HepG2 (cell line): ENCODE measurements around the gene UPK1A. TPM values are rescaled to one million over a fixed set of nuclear protein-coding genes. Genes with fewer than 3 reads are reported as not detected.
A peak's percentile ranks its signal among the peaks of the same experiment; 100 is the strongest.

Experiments
- EHMT2 ChIP-seq: fragments of 200-600 bp; sonication (generic); IDR thresholded peaks from 2 replicates; pipeline ENCODE4 v1.7.0; 2017; ENCODE audit warnings: antibody characterized with exemption, low read depth, low read length, borderline replicate concordance
- ESRRA ChIP-seq: sonication (generic); formaldehyde crosslinking; IDR thresholded peaks from 2 replicates; pipeline ENCODE4 v1.5.1; 2020; ENCODE audit warnings: mild to moderate bottlenecking, low read depth, missing genetic modification reagents
- GPN1 ChIP-seq: sonication (generic); formaldehyde crosslinking; IDR thresholded peaks from 2 replicates; pipeline ENCODE4 v1.5.1; 2020; ENCODE audit warnings: missing genetic modification reagents, borderline replicate concordance
- HDAC6 ChIP-seq: fragments of 200-600 bp; sonication (generic); IDR thresholded peaks from 2 replicates; pipeline ENCODE4 v1.7.0; 2017; ENCODE audit warnings: mild to moderate bottlenecking, antibody characterized with exemption, low read length, low read depth
- HNRNPK ChIP-seq: fragments of 200-400 bp; formaldehyde crosslinking; IDR thresholded peaks from 2 replicates; pipeline ENCODE4 v1.6.1; 2018; ENCODE audit warnings: low read length, low read depth, moderate library complexity, mild to moderate bottlenecking; ENCODE audit not compliant: poor library complexity, severe bottlenecking
- LBX2 ChIP-seq: sonication (generic); formaldehyde crosslinking; IDR thresholded peaks from 2 replicates; pipeline ENCODE4 v1.5.0; 2020; ENCODE audit warnings: missing genetic modification reagents, mild to moderate bottlenecking, borderline replicate concordance
- MLLT10 ChIP-seq: sonication (generic); formaldehyde crosslinking; IDR thresholded peaks from 2 replicates; pipeline ENCODE4 v1.4.0; 2020; ENCODE audit warnings: missing genetic modification reagents
- NFATC3 ChIP-seq: sonication (generic); formaldehyde crosslinking; IDR thresholded peaks from 2 replicates; pipeline ENCODE4 v1.5.1; 2020; ENCODE audit warnings: mild to moderate bottlenecking, missing genetic modification reagents
- PHB2 ChIP-seq: fragments of 450-650 bp; IDR thresholded peaks from 2 replicates; pipeline ENCODE4 v1.6.1; 2018; ENCODE audit not compliant: partially characterized antibody
- RBAK ChIP-seq: sonication (generic); formaldehyde crosslinking; IDR thresholded peaks from 2 replicates; pipeline ENCODE4 v1.5.1; 2020; ENCODE audit warnings: mild to moderate bottlenecking, missing genetic modification reagents
- RBM39 ChIP-seq: fragments of 200-400 bp; formaldehyde crosslinking; IDR thresholded peaks from one replicate; pipeline ENCODE4 v1.6.1; 2018; ENCODE audit warnings: antibody characterized with exemption, mild to moderate bottlenecking, low read depth, low read length; ENCODE audit not compliant: poor library complexity, severe bottlenecking
- REL ChIP-seq: sonication (generic); formaldehyde crosslinking; conservative IDR thresholded peaks from 2 replicates; pipeline ENCODE4 v1.8.0; 2022; ENCODE audit warnings: mild to moderate bottlenecking, missing genetic modification reagents, moderate library complexity
- ZFP36L1 ChIP-seq: sonication (generic); formaldehyde crosslinking; IDR thresholded peaks from 2 replicates; pipeline ENCODE4 v1.8.0; 2022; ENCODE audit warnings: mild to moderate bottlenecking, missing genetic modification reagents, moderate library complexity
- ZNF205 ChIP-seq: IDR thresholded peaks from 2 replicates; pipeline ENCODE4 v1.6.1; 2018; ENCODE audit warnings: missing biosample characterization, missing genetic modification reagents
- ZNF292 ChIP-seq: sonication (generic); formaldehyde crosslinking; IDR thresholded peaks from 2 replicates; pipeline ENCODE4 v1.8.1; 2022; ENCODE audit warnings: mild to moderate bottlenecking, low read depth, missing genetic modification reagents, borderline replicate concordance
- ZNF318 ChIP-seq: sonication (generic); formaldehyde crosslinking; IDR thresholded peaks from 2 replicates; pipeline ENCODE4 v1.4.0; 2020; ENCODE audit warnings: mild to moderate bottlenecking, missing genetic modification reagents
- ZNF350 ChIP-seq: sonication (generic); formaldehyde crosslinking; IDR thresholded peaks from 2 replicates; pipeline ENCODE4 v1.4.0; 2020; ENCODE audit warnings: mild to moderate bottlenecking, low read depth, missing genetic modification reagents, borderline replicate concordance
- ZNF501 ChIP-seq: sonication (generic); formaldehyde crosslinking; IDR thresholded peaks from 2 replicates; pipeline ENCODE4 v1.5.1; 2020; ENCODE audit warnings: mild to moderate bottlenecking, moderate library complexity, missing genetic modification reagents
- ZNF619 ChIP-seq: sonication (generic); formaldehyde crosslinking; IDR thresholded peaks from 2 replicates; pipeline ENCODE4 v1.4.0; 2020; ENCODE audit warnings: mild to moderate bottlenecking, missing genetic modification reagents
- ZNF749 ChIP-seq: sonication (generic); formaldehyde crosslinking; IDR thresholded peaks from 2 replicates; pipeline ENCODE4 v1.8.0; 2022; ENCODE audit warnings: mild to moderate bottlenecking, missing genetic modification reagents, moderate library complexity, borderline replicate concordance
- ZNF775 ChIP-seq: sonication (generic); formaldehyde crosslinking; IDR thresholded peaks from 2 replicates; pipeline ENCODE4 v1.4.0; 2020; ENCODE audit warnings: missing genetic modification reagents, mild to moderate bottlenecking, moderate library complexity, borderline replicate concordance
- ZNF790 ChIP-seq: sonication (generic); formaldehyde crosslinking; IDR thresholded peaks from 2 replicates; pipeline ENCODE4 v1.8.0; 2022; ENCODE audit warnings: missing genetic modification reagents, mild to moderate bottlenecking, borderline replicate concordance
- polyA plus RNA-seq, 8 experiments: library from polyadenylated mRNA; depleted of rRNA in 3 of 8; stranded (reverse) in 7 of 8; unstranded in 1 of 8; fragments of >200 nt; fragmentation: Illumina TruSeq in 4 of 8; extraction: Trizol in 4 of 8; gene quantifications; 2 replicates each; pipeline versions ENCODE4 v1.2.1 to v1.2.3, GENCODE V29; 2011 to 2016; ENCODE audit warnings: low read depth in 4 of 8, missing spikeins in 1 of 8, mixed read lengths in 1 of 8; ENCODE audit not compliant: insufficient read depth in 1 of 8
- total RNA-seq, 5 experiments: library from RNA; depleted of rRNA; stranded (reverse); fragments of >200 nt; fragmentation: Illumina TruSeq; extraction: Trizol; gene quantifications; 2 replicates each; pipeline ENCODE4 v1.2.3, GENCODE V29; 2016; ENCODE audit warnings: low read depth in 1 of 5

UPK1A gene
- total and polyA plus RNA-seq, 2 of the 13 experiments (the other 11 are each of a cell fraction or from before 2014, with no cell fraction given): 2.9 TPM; not detected in 1

GRCh38 chr19:35628565-35629331 lies 37.6 kb upstream of the UPK1A start, which contains the start of gene RBM42 (continued):
- TF ChIP-seq ZNF790 (CRISPR knock-in tag): 0 out of 2 replicates have a peak, but pooled peaks have one; percentile 57
- no peak for TF ChIP-seq ZNF292 (CRISPR knock-in tag)
- TF ChIP-seq ZNF318 (CRISPR knock-in tag): no peak
- no peak for TF ChIP-seq HDAC6
- peak; percentile 76; the same call in 1 of the 2 replicates for TF ChIP-seq ZNF205 (CRISPR knock-in tag)
- TF ChIP-seq MLLT10 (CRISPR knock-in tag): no peak
- no peak for TF ChIP-seq RBAK
- TF ChIP-seq ZNF501 (CRISPR knock-in tag): peak; percentile 63
- TF ChIP-seq PHB2: no peak
- no peak for TF ChIP-seq ZNF775 (CRISPR knock-in tag)
- TF ChIP-seq NFATC3: no peak
- TF ChIP-seq ZNF619 (CRISPR knock-in tag): no peak
- TF ChIP-seq HNRNPK: no peak
- TF ChIP-seq ZNF350 (CRISPR knock-in tag): peak; percentile 84; the same call in 1 of the 2 replicates
- TF ChIP-seq ESRRA (CRISPR knock-in tag): peak; percentile 64
- TF ChIP-seq GPN1 (CRISPR knock-in tag): no peak; the same call in 1 of the 2 replicates
- TF ChIP-seq EHMT2: no peak
- peak; percentile 84 for TF ChIP-seq RBM39
- TF ChIP-seq ZFP36L1: no peak
- TF ChIP-seq LBX2 (CRISPR knock-in tag): no peak
- no peak for TF ChIP-seq ZNF749 (CRISPR knock-in tag)
- no peak for TF ChIP-seq REL
